ENCODE results near the gene SPOCK1. TPM values are rescaled to one million over a fixed set of nuclear protein-coding genes. Genes with fewer than 3 reads are reported as not detected.

The SPOCK1 gene
- total RNA-seq, 1 donor: 231 TPM

DNA sequence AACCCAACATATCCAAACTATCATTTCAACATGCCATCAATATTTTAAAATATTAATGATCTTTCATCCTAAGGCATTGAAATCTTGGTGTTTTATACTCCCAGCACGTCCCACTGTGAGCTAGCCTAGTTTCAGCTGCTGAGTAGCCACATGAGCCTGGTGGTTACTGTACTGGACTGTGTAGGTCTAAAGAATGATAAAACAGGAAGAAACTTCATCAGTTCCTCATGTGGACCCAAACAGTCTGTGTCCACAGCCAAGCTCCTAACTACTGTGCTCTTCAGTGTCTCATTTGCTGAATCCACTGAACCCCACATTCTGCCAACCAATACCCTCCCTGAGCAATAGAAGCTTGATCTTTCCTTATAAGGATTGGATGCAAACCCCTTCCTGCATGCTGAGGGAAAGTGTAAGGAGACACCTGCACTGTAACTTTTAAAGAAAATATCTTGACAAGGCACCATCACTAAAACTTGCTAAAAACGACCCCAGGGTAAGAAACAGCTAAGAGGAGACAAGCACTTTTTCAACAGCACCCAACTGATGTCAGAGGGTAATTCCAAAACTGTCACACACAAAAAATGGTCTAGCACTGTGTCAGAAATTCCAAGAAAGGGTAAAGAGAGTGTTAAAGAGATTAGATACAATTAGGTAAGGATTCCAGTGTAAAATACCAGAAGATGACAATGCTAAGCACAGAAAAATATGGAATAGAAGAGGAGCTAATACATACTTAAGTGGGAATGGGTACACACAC is 126.9 kb downstream of the SPOCK1 start:
- Histone ChIP-seq H2AFZ (ENCODE audit: low read length) (no peak overlapping the region), H3K79me2 (ENCODE audit: insufficient read depth, low read length) (peaks cover 12% of the 10 kb centered on the region), H3K4me3 (ENCODE audit: insufficient read depth, low read length) (no peak overlapping the region), H3K4me1 (ENCODE audit: insufficient read depth, low read length) (peaks cover 39% of the 10 kb centered on the region), H3K36me3 (ENCODE audit: insufficient read depth, low read length) (peaks cover 8% of the 10 kb centered on the region), H3K9me3 (ENCODE audit: low read depth, low read length) (no peaks in the 10 kb centered on the region), H4K20me1 (ENCODE audit: insufficient read depth, low read length) (peaks cover 21% of the 10 kb centered on the region), H3K4me2 (ENCODE audit: insufficient read depth, low read length) (no peak overlapping the region), H3K27ac (ENCODE audit: low read depth, low read length) (peak overlapping the region; percentile 4), H3K27me3 (ENCODE audit: insufficient read depth, low read length) (no peaks in the 10 kb centered on the region)
- TF ChIP-seq, protein P1, sequence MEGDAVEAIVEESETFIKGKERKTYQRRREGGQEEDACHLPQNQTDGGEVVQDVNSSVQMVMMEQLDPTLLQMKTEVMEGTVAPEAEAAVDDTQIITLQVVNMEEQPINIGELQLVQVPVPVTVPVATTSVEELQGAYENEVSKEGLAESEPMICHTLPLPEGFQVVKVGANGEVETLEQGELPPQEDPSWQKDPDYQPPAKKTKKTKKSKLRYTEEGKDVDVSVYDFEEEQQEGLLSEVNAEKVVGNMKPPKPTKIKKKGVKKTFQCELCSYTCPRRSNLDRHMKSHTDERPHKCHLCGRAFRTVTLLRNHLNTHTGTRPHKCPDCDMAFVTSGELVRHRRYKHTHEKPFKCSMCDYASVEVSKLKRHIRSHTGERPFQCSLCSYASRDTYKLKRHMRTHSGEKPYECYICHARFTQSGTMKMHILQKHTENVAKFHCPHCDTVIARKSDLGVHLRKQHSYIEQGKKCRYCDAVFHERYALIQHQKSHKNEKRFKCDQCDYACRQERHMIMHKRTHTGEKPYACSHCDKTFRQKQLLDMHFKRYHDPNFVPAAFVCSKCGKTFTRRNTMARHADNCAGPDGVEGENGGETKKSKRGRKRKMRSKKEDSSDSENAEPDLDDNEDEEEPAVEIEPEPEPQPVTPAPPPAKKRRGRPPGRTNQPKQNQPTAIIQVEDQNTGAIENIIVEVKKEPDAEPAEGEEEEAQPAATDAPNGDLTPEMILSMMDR (IDR thresholded peaks at IDR 0.05; ENCODE audit: extremely low read depth, low read depth, low read length): no peak
- no peak for DNase-seq (ENCODE audit: insufficient read length, low spot score, missing footprints)

DNA sequence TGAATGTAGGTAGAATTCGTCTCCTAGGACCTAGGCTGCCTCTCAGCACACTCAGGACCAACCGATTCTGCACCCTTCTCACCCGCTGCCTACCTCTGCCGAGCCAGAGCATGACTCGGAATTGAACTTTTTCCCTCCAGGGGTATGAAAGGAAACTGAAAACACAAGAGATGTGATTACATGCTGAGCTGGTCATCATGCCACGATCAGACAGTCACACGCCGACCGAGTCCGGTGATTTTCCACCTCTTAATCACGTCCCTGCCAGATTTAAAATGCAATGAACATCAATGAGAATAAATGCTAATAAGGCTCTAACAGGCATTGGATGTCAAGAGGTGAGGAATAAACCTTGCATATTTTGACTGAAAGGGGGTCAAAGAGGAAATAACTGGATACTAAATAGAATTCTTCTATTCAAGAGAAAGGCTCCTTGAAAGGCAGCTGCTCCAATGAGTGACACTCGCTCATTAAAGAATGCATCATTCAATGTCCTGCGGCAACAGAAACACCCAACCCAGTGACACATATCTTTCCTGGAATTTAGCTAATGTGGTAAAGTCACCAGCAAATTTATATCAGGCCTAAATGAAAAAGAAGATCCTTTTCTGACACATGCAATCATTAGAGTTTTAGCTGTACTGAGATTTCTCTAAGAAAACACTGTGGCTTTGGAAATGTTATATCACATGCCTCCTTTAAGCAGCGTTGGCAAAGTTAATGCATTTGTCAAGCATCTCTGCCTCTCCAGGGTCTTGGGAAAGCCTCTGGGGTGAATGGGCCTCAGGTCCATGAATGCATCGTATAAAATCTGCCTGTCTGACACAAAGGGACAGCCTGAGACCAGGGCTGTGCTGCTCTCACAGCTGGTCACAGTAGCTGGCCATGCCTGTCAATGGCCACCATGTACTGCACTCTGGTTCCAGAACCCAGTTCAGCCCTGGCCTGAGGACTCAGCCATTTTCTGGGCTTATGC is 128.7 kb downstream of the SPOCK1 start:
- Histone ChIP-seq H3K9me3 (ENCODE audit: low read depth, low read length) (no peaks in the 10 kb centered on the region), H2AFZ (ENCODE audit: low read length) (no peak overlapping the region), H3K79me2 (ENCODE audit: insufficient read depth, low read length) (peaks cover 14% of the 10 kb centered on the region), H3K4me1 (ENCODE audit: insufficient read depth, low read length) (peaks cover 56% of the 10 kb centered on the region), H3K4me2 (ENCODE audit: insufficient read depth, low read length) (peak overlapping the region; percentile 60), H3K4me3 (ENCODE audit: insufficient read depth, low read length) (peak overlapping the region; percentile 11), H3K36me3 (ENCODE audit: insufficient read depth, low read length) (peaks cover 8% of the 10 kb centered on the region), H3K27me3 (ENCODE audit: insufficient read depth, low read length) (no peaks in the 10 kb centered on the region), H3K27ac (ENCODE audit: low read depth, low read length) (peak overlapping the region; percentile 86), H4K20me1 (ENCODE audit: insufficient read depth, low read length) (peaks cover 19% of the 10 kb centered on the region)
- no peak for DNase-seq (ENCODE audit: insufficient read length, low spot score, missing footprints)
- TF ChIP-seq, protein P1 (IDR thresholded peaks at IDR 0.05; ENCODE audit: extremely low read depth, low read depth, low read length): no peak

DNA sequence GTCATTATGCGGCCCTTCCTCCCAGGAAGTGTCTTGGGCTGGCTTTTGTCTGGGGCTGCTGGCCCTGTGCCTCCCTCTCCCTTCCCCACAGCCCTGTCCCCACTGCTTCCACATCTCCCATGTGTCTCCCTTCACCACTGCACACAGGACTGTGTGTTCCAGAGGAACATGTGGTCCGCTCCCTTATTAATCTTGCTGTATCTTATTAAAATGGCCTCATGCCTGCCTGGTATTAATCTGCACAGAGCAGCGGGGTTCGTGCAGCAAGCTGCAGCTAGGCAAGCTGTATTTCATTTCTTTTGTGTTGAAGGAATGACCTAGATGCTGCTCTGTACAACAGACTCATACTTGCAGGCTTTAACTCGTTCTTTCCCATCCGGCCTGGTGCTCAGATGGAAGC is 130.5 kb downstream of the SPOCK1 start:
- Histone ChIP-seq H3K9me3 (ENCODE audit: low read depth, low read length) (no peaks in the 10 kb centered on the region), H3K27ac (ENCODE audit: low read depth, low read length) (no peak overlapping the region), H3K36me3 (ENCODE audit: insufficient read depth, low read length) (peaks cover 6% of the 10 kb centered on the region), H3K4me1 (ENCODE audit: insufficient read depth, low read length) (peaks cover 66% of the 10 kb centered on the region), H2AFZ (ENCODE audit: low read length) (no peak overlapping the region), H3K79me2 (ENCODE audit: insufficient read depth, low read length) (peaks cover 19% of the 10 kb centered on the region), H3K4me2 (ENCODE audit: insufficient read depth, low read length) (no peak overlapping the region), H3K4me3 (ENCODE audit: insufficient read depth, low read length) (no peak overlapping the region), H4K20me1 (ENCODE audit: insufficient read depth, low read length) (peaks cover 15% of the 10 kb centered on the region), H3K27me3 (ENCODE audit: insufficient read depth, low read length) (no peaks in the 10 kb centered on the region)
- no peak for DNase-seq (ENCODE audit: insufficient read length, low spot score, missing footprints)
- TF ChIP-seq, protein P1 (IDR thresholded peaks at IDR 0.05; ENCODE audit: extremely low read depth, low read depth, low read length): no peak

DNA sequence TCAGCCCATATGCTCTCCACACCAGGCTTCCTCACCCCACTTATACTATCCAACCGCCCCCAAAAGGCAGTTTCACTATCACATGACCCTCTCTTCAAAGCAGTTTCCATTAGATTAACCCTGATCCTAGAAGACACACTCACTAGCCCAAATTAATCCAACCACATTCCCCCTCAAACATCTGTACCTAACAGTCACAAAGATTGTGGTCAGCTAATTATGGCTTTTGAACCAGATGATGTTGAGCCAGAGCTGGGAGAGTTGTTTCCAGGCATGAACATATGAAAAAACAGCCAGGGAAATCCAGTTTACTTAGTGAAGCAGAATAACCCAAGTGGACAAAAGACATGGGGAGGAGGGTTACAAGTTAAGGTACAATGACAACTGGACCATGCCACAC is 131.2 kb downstream of the SPOCK1 start:
- Histone ChIP-seq H3K79me2 (ENCODE audit: insufficient read depth, low read length) (peaks cover 20% of the 10 kb centered on the region), H3K4me1 (ENCODE audit: insufficient read depth, low read length) (peaks cover 60% of the 10 kb centered on the region), H3K27ac (ENCODE audit: low read depth, low read length) (no peak overlapping the region), H3K36me3 (ENCODE audit: insufficient read depth, low read length) (peaks cover 4% of the 10 kb centered on the region), H4K20me1 (ENCODE audit: insufficient read depth, low read length) (peaks cover 11% of the 10 kb centered on the region), H2AFZ (ENCODE audit: low read length) (no peak overlapping the region), H3K4me2 (ENCODE audit: insufficient read depth, low read length) (no peak overlapping the region), H3K27me3 (ENCODE audit: insufficient read depth, low read length) (no peaks in the 10 kb centered on the region), H3K4me3 (ENCODE audit: insufficient read depth, low read length) (no peak overlapping the region), H3K9me3 (ENCODE audit: low read depth, low read length) (no peaks in the 10 kb centered on the region)
- no peak for DNase-seq (ENCODE audit: insufficient read length, low spot score, missing footprints)
- TF ChIP-seq, protein P1 (IDR thresholded peaks at IDR 0.05; ENCODE audit: extremely low read depth, low read depth, low read length): no peak
